Esophagus mucosa (tissue), 1 donor: ENCODE measurements around the gene AOPEP. TPM values are rescaled to one million over a fixed set of nuclear protein-coding genes. Genes with fewer than 3 reads are reported as not detected.

Source experiments
- ATAC-seq: fragments of 200-7000 bp; cut with Tn5 transposase; one replicate; pipeline ENCODE4 v1.9.1; 2020
- total RNA-seq: library from RNA; stranded (reverse); gene quantifications from one replicate; pipeline ENCODE4 v1.2.4, GENCODE V29; 2023
- donor health status: DM: yes; HTN: yes; CAD: no.

The AOPEP gene
- total RNA-seq, 1 donor from 2014 or later, result 113 TPM

- ATAC-seq, result peak; percentile 73
Observed at GRCh38 chr9:94900222-94901018, 173.9 kb downstream of the AOPEP start.

GRCh38 chr9:94901019-94901363 is 174.5 kb downstream of the AOPEP start:
- ATAC-seq, result peak; percentile 47

GRCh38 chr9:94903961-94904421 is 177.5 kb downstream of the AOPEP start:
- ATAC-seq, result no peak

GRCh38 chr9:94904806-94905205 is 178.3 kb downstream of the AOPEP start:
- no peak for ATAC-seq

GRCh38 chr9:94905606-94906005 is 179.1 kb downstream of the AOPEP start:
- ATAC-seq, result no peak

DNA sequence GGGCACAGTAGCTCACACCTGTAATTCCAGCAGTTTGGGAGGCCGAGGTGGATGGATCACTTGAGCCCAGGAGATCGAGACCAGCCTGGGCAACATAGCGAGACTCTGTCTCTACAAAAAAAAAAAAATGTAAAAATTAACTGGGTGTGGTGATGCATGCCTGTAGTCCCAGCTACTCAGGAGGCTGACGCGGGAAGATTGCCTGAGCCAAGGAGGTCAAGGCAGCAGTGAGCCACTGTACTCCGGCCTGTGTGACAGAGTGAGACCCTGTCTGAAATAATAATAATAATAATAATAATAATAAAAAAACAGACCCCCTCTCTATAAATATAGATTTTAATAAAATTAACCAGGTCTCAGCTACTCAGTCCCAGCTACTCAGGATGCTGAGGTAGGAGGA is 179.7 kb downstream of the AOPEP start:
- ATAC-seq, result no peak

DNA sequence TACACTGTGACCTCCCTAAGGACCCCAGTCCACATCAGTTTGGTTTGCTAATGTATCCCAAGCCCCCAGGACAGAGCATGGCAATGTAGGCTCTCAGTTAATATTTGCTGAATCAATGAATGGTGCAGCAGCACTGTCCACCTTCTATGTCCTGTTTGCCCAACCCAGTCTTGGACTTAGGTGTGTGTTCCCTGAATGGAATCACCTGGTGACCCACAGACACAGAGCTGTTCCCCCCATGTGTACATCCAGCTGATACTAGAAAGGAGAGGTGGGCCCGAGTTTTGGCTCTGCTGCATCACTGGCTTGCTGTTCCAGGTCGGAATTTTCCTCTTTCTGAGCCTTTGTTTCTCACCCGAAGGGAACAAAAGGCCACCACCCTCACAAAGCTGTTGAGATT is 180.2 kb downstream of the AOPEP start:
- ATAC-seq, result no peak

GRCh38 chr9:94907264-94907936 is 180.9 kb downstream of the AOPEP start:
- no peak for ATAC-seq

- no peak for ATAC-seq
Observed at GRCh38 chr9:94908011-94908563, 181.6 kb downstream of the AOPEP start.

GRCh38 chr9:94908583-94909249 is 182.2 kb downstream of the AOPEP start:
- no peak for ATAC-seq

GRCh38 chr9:94909250-94909894 is 182.9 kb downstream of the AOPEP start:
- ATAC-seq, result peak; percentile 40

GRCh38 chr9:94909965-94910730 is 183.6 kb downstream of the AOPEP start:
- no peak for ATAC-seq

GRCh38 chr9:94911211-94911610 is 184.7 kb downstream of the AOPEP start:
- no peak for ATAC-seq

GRCh38 chr9:94911986-94912635 is 185.6 kb downstream of the AOPEP start:
- no peak for ATAC-seq

- no peak for ATAC-seq
Observed at GRCh38 chr9:94912700-94913249, 186.3 kb downstream of the AOPEP start.

- no peak for ATAC-seq
Observed at GRCh38 chr9:94913550-94913949, 187.1 kb downstream of the AOPEP start.

GRCh38 chr9:94915476-94916450 is 189.3 kb downstream of the AOPEP start:
- no peak for ATAC-seq

DNA sequence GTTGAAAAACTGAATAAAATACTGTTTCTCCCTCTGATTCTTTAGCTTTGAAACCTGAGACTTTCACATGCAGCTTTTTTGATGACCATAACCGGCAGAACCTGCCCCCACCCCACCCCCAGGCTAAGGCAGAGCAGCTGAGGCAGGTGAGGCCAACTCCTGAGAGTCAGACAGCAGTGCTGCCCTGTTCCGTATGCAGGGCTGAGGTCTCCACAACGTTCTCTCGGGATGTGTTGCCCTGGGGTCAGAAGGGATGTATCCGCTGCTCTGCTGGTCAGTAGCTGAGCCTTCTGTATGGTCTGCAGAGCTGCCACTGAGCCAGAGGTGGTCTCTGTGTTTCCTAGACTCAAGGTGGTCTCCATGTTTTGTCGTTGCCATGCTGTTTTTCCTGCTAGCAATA is 190.5 kb downstream of the AOPEP start:
- ATAC-seq, result peak; percentile 78

DNA sequence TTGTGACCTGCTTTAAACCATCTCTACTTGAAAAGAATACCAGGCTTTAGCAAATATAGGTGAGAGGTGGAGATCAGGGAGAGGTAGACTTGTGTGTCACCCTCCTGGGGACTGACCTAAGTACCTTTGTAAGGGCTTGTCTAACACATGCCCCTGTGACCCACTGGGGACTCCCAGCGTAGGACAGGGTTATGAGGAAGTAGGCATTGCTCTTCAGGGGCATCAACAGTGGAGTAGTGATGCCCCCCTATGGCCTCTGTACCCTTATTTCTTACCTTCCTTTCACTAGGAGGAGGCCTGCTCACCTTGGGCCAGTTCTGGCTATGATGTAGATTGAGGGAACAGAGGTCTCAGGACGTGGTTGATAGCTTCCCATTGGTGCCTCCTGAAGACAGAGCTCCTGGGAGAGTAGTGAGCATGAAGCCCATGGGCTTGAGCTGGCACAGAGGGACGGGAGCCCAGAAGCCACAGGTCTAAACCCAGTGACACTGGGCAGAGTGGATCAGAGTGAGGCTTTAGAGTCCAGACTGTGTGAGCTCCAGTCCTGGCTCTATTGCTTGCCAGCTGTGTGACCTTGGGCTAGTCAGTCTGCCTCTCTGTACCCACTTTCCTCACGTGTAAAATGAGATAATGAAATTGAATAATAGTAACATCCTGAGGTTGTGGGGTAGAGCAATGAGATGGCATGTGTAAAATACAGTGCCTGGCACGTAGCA is 191.7 kb downstream of the AOPEP start:
- peak; percentile 17 for ATAC-seq
